Measurements from ENCODE around the gene FATE1. TPM values are rescaled to one million over a fixed set of nuclear protein-coding genes. Genes with fewer than 3 reads are reported as not detected.

The FATE1 gene
- total and polyA plus RNA-seq, 2 of the 8 experiments (the other 6 are each of a cell fraction or from before 2014, with no cell fraction given): 0.12 TPM; not detected in 1

DNA sequence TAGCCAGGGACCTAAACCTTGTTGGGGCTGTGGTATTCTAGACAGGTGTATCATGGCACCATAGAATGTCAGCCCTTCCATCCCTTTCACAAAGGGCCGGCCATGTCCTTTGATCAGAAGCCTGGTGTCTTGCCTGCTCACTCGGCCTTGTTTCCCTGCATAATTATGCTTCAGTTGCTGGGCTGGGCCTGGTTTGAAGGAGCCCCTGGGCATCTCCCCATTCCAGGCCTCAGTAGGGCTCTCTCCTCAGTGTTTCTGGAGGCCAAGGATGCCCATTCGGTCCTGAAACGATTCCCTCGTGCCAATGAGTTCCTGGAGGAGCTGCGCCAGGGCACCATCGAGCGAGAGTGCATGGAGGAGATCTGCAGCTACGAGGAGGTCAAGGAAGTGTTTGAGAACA, 16.1 kb upstream of the FATE1 start:
- peaks cover 0 to 6% (median 1%) of the 10 kb centered on the region in 4 experiments; a peak in 2 of 7 replicates for H3K27me3 ChIP-seq (replicated peaks in 1 of 4; ENCODE audit: control insufficient read depth in 3 of 4, extremely low read depth in 1 of 4, insufficient read depth in 3 of 4, low read length in 3 of 4)
- no peak overlapping the region for H2BK120ac ChIP-seq (replicated peaks; ENCODE audit: low read depth, low read length)
- H3K79me1 ChIP-seq (ENCODE audit: low read depth, low read length): no peaks in the 10 kb centered on the region
- H2AFZ ChIP-seq (ENCODE audit: low read length): no peak overlapping the region
- no peak overlapping the region for H2BK5ac ChIP-seq (ENCODE audit: low read depth, low read length)
- H3K4me2 ChIP-seq (ENCODE audit: insufficient read depth in 1 of 2, low read depth in 2 of 2, low read length in 2 of 2): no peak overlapping the region
- FAIRE-seq (no peak), DNase-seq (ENCODE audit: low read depth in 1 of 2, low spot score in 2 of 2) (no peak)
- H3K56ac ChIP-seq (replicated peaks; ENCODE audit: insufficient read length, low read depth, low read length): no peak overlapping the region
- no peaks in the 10 kb centered on the region for H4K20me1 ChIP-seq (replicated peaks in 1 of 2; ENCODE audit: control insufficient read depth in 1 of 2, insufficient read depth in 2 of 2, low read length in 2 of 2)
- H3K4me1 ChIP-seq (replicated peaks in 1 of 4; ENCODE audit: control insufficient read depth in 3 of 4, insufficient read depth in 4 of 4, low read length in 3 of 4): peaks cover 0 to 6% (median 0%) of the 10 kb centered on the region in 4 experiments; a peak in 1 of 7 replicates
- H3K14ac ChIP-seq (ENCODE audit: insufficient read length): no peak overlapping the region
- no peak overlapping the region for H3K4me3 ChIP-seq (ENCODE audit: extremely low read depth in 1 of 4, insufficient read depth in 2 of 4, low read depth in 3 of 4, low read length in 4 of 4)
- H3K36me3 ChIP-seq (ENCODE audit: control insufficient read depth in 2 of 4, insufficient read depth in 4 of 4, low read length in 3 of 4): no peaks in the 10 kb centered on the region
- WGBS, 2 experiments (ENCODE audit: extremely low coverage in 1 of 2, insufficient coverage in 1 of 2, insufficient read length in 1 of 2, insufficient replicate concordance in 2 of 2, low coverage in 1 of 2, low lambda C conversion rate in 2 of 2, missing lambda C conversion rate in 1 of 2): 92% methylated on average over 4 of the region's 9 CpGs; no CpG with 5 or more reads in 1 of the 2 experiments
- H3K9ac ChIP-seq (replicated peaks in 1 of 4; ENCODE audit: extremely low read depth in 1 of 4, low read depth in 3 of 4, low read length in 3 of 4): no peak overlapping the region
- no peak overlapping the region for H2AK5ac ChIP-seq (ENCODE audit: low read depth, low read length)
- no peak overlapping the region for H3K23ac ChIP-seq (ENCODE audit: insufficient read length)
- TF ChIP-seq TAF1 (IDR thresholded peaks at IDR 0.05; ENCODE audit: low read depth, low read length) (no peak), BCL11A (IDR thresholded peaks at IDR 0.05; ENCODE audit: low read depth in 2 of 2, low read length in 2 of 2) (no peak), MAX (IDR thresholded peaks at IDR 0.05) (no peak), TCF12 (IDR thresholded peaks at IDR 0.05; ENCODE audit: low read depth, low read length) (no peak)
- no peak overlapping the region for H4K5ac ChIP-seq (ENCODE audit: insufficient read length, low read depth, low read length)
- no peak overlapping the region for H2BK12ac ChIP-seq (ENCODE audit: low read depth, low read length)
- no peak overlapping the region for H3K27ac ChIP-seq (ENCODE audit: low read depth, low read length)
- no peaks in the 10 kb centered on the region for H3K23me2 ChIP-seq (ENCODE audit: low read depth, low read length)
- H4K91ac ChIP-seq (replicated peaks; ENCODE audit: insufficient read length, low read length): no peak overlapping the region
- no peaks in the 10 kb centered on the region for H3K79me2 ChIP-seq (ENCODE audit: control insufficient read depth in 1 of 2, insufficient read depth in 2 of 2, low read length in 2 of 2)
- POLR2A ChIA-PET (ENCODE audit: partially characterized antibody): no interaction called here
- no peak overlapping the region for H2BK20ac ChIP-seq (ENCODE audit: low read length)
- H3K4ac ChIP-seq (replicated peaks; ENCODE audit: insufficient read length, low read depth, low read length): no peak overlapping the region
- no peak overlapping the region for H3K18ac ChIP-seq (ENCODE audit: extremely low read depth, low read length)
- no peak overlapping the region for H2BK15ac ChIP-seq (ENCODE audit: low read length)
- CTCF ChIA-PET (ENCODE audit: partially characterized antibody): no interaction called here
- H4K8ac ChIP-seq (ENCODE audit: extremely low read depth, insufficient read depth, low read length): no peak overlapping the region
- H3K9me3 ChIP-seq (ENCODE audit: insufficient read depth in 2 of 2, low read depth in 1 of 2, low read length in 1 of 2): no peaks in the 10 kb centered on the region

Measured in H1 (cell line).